K562 (cell line): Measurements from ENCODE around the gene METRN. TPM values are rescaled to one million over a fixed set of nuclear protein-coding genes. Genes with fewer than 3 reads are reported as not detected.
A peak's percentile ranks its signal among the peaks of the same experiment; 100 is the strongest.

Experiments
- CHD1 ChIP-seq: fragments of 200-600 bp; sonication (generic); IDR thresholded peaks from one replicate; pipeline ENCODE4 v1.6.1; 2012; ENCODE audit warnings: mild to moderate bottlenecking, moderate library complexity, low read length, inconsistent platforms
- CREB1 ChIP-seq, 2 experiments: sonication (generic) in 1 of 2; formaldehyde crosslinking in 1 of 2; IDR thresholded peaks; 2 replicates each; pipeline versions ENCODE4 v1.6.1 to v1.8.0; 2012 to 2022; ENCODE audit warnings: inconsistent platforms in 1 of 2, mild to moderate bottlenecking in 1 of 2, missing genetic modification reagents in 1 of 2, moderate library complexity in 1 of 2
- CREBBP ChIP-seq: IDR thresholded peaks from one replicate; pipeline ENCODE4 v1.6.1; 2012; ENCODE audit warnings: low read depth, mild to moderate bottlenecking, control low read depth, inconsistent platforms, low read length
- DMBX1 ChIP-seq: fragments of 250-450 bp; sonication (Bioruptor Pico); IDR thresholded peaks from 2 replicates; pipeline ENCODE4 v1.8.0; 2022; ENCODE audit warnings: inconsistent platforms, mild to moderate bottlenecking, moderate library complexity, borderline replicate concordance
- EGR1 ChIP-seq: fragments of 450-650 bp; conservative IDR thresholded peaks from 2 replicates; pipeline ENCODE4 v1.6.1; 2017; ENCODE audit warnings: mild to moderate bottlenecking
- ELF1 ChIP-seq: fragments of 200-800 bp; sonication (Bioruptor generic); IDR thresholded peaks from 2 replicates; pipeline ENCODE4 v1.6.1; 2016; ENCODE audit warnings: missing genetic modification characterization, missing compliant biosample characterization
- FUS ChIP-seq: fragments of 200-400 bp; formaldehyde crosslinking; optimal IDR thresholded peaks from 2 replicates; pipeline ENCODE3; 2017; ENCODE audit warnings: low read depth, low read length
- GATAD2A ChIP-seq: fragments of 450-650 bp; IDR thresholded peaks from 2 replicates; pipeline ENCODE4 v1.6.1; 2017
- HOMEZ ChIP-seq: fragments of 250-450 bp; sonication (Bioruptor Pico); IDR thresholded peaks from 2 replicates; pipeline ENCODE4 v1.4.0; 2020; ENCODE audit warnings: mild to moderate bottlenecking, moderate library complexity
- HOXB6 ChIP-seq: fragments of 250-450 bp; sonication (Bioruptor Pico); IDR thresholded peaks from 2 replicates; pipeline ENCODE4 v1.5.1; 2022; ENCODE audit warnings: mild to moderate bottlenecking, borderline replicate concordance
- IRF2 ChIP-seq: sonication (generic); formaldehyde crosslinking; IDR thresholded peaks from 2 replicates; pipeline ENCODE4 v1.8.1; 2022; ENCODE audit warnings: mild to moderate bottlenecking, missing genetic modification reagents
- MCM7 ChIP-seq, 2 experiments: fragments of 450-650 bp; IDR thresholded peaks; 2 replicates each; pipeline ENCODE4 v1.6.1; 2016 to 2018
- MXI1 ChIP-seq: IDR thresholded peaks from 2 replicates; pipeline ENCODE4 v1.6.1; 2011; ENCODE audit warnings: low read depth, mild to moderate bottlenecking, improper control_type of control experiment, low read length
- PKNOX1 ChIP-seq: fragments of 450-650 bp; IDR thresholded peaks from 2 replicates; pipeline ENCODE4 v1.6.1; 2016
- SMAD4 ChIP-seq: fragments of 250-450 bp; sonication (Bioruptor Pico); conservative IDR thresholded peaks from 2 replicates; pipeline ENCODE4 v1.8.0; 2021; ENCODE audit warnings: inconsistent platforms, mild to moderate bottlenecking, moderate library complexity
- TAL1 ChIP-seq: fragments of 450-650 bp; IDR thresholded peaks from 2 replicates; pipeline ENCODE4 v1.6.1; 2016; ENCODE audit warnings: mild to moderate bottlenecking
- TCF15 ChIP-seq: fragments of 250-450 bp; sonication (Bioruptor Pico); IDR thresholded peaks from 2 replicates; pipeline ENCODE4 v1.8.0; 2022; ENCODE audit warnings: moderate library complexity, mild to moderate bottlenecking, inconsistent platforms
- TGIF2 ChIP-seq: sonication (generic); formaldehyde crosslinking; IDR thresholded peaks from 2 replicates; pipeline ENCODE4 v1.8.1; 2022; ENCODE audit warnings: mild to moderate bottlenecking, missing genetic modification reagents, moderate library complexity
- ZBTB7A ChIP-seq: IDR thresholded peaks from 2 replicates; pipeline ENCODE4 v1.6.1; 2011; ENCODE audit warnings: low read depth, mild to moderate bottlenecking, low read length, moderate library complexity, borderline replicate concordance; ENCODE audit not compliant: control insufficient read depth
- ZNF655 ChIP-seq: fragments of 250-450 bp; sonication (Bioruptor Pico); IDR thresholded peaks from 2 replicates; pipeline ENCODE4 v1.5.0; 2021
- polyA plus RNA-seq, 8 experiments: library from polyadenylated mRNA; depleted of rRNA in 4 of 8; stranded (reverse) in 5 of 8; unstranded in 3 of 8; fragments of >200 nt; fragmentation: Nextera tagmentation in 2 of 8; fragmentation: Illumina TruSeq in 1 of 8; extraction: Ambion mirVana in 2 of 8; extraction: Trizol in 1 of 8; gene quantifications; 2 replicates each; pipeline versions ENCODE4 v1.2.1 to v1.2.3, GENCODE V29; 2011 to 2014; ENCODE audit warnings: inconsistent platforms in 1 of 8, missing spikeins in 1 of 8
- total RNA-seq, 7 experiments: library from RNA; depleted of rRNA in 6 of 7; stranded (reverse); fragments of >200 nt in 6 of 7; fragmentation: Illumina TruSeq in 2 of 7; extraction: Trizol in 2 of 7; gene quantifications; 2 replicates each; pipeline versions ENCODE4 v1.2.1 to v1.2.3, GENCODE V29; 2011 to 2021; ENCODE audit warnings: low replicate concordance in 1 of 7
- TF ChIP-seq, protein P1 (sequence below): fragments of 450-650 bp; formaldehyde crosslinking; IDR thresholded peaks from 2 replicates; pipeline ENCODE4 v1.4.0; 2020; ENCODE audit warnings: mild to moderate bottlenecking
- TF ChIP-seq, protein P2 (sequence below): fragments of 450-650 bp; IDR thresholded peaks from 2 replicates; pipeline ENCODE4 v1.7.0; 2016; ENCODE audit warnings: borderline replicate concordance

METRN gene
- total and polyA plus RNA-seq, 9 of the 15 experiments (the other 6 are each of a cell fraction or from before 2014, with no cell fraction given) = 0.20 to 89.8 (median 15.4) TPM

DNA sequence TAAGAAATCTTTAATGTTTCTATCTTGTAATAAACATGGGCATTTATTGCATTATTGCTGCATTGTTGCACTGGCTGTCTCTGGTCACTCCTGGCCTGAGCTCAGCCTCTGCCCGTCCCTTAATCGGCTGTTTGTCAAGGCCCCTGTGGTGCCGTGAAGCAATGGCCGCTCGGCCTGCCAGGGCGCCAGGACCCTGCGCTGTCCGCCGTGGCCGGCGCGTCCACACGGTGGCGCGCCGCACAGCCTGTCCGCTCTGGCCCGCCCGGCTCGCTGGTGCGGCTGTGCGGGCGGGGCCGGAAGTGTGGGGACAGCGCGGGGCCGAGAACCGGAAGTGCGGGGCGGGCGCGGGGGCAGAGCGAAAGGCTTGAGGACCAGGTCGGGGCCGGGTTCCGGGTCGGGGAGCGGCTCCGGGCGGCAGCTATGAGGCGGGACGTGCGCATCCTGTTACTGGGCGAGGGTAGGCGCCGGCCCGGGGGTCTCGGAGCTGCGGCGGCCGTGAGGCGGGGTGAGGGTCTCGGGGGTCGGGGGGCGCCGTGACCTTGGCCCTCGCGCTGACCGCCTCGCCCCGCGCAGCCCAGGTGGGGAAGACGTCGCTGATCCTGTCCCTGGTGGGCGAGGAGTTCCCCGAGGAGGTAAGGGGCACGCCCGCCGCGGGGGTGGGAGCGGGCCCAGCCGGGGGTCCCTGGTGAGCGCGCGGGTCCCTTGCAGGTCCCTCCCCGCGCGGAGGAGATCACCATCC lies 47.0 kb upstream of the METRN start, which contains the start of gene RHOT2 (continued):
- TF ChIP-seq TCF15 (no peak), ELF1 (tag) (peak; percentile 94), TGIF2 (CRISPR knock-in tag) (peak; percentile 45; the same call in 1 of the 2 replicates), FUS (peak; percentile 93), GATAD2A (no peak), MXI1 (no peak), CREBBP (no peak), ZBTB7A (peak; percentile 96; the same call in 1 of the 2 replicates), CHD1 (no peak), DMBX1 (CRISPR knock-in tag) (no peak), PKNOX1 (no peak), TAL1 (no peak), HOMEZ (CRISPR knock-in tag) (no peak), EGR1 (peak; percentile 80), HOXB6 (CRISPR knock-in tag) (no peak), SMAD4 (CRISPR knock-in tag) (peak; percentile 85), CREB1 (IDR thresholded peaks at IDR 0.05) (peak; percentile 62), CREB1 (CRISPR knock-in tag; IDR thresholded peaks at IDR 0.05) (peak; percentile 69; the same call in 1 of the 2 replicates), ZNF655 (CRISPR knock-in tag) (no peak), IRF2 (CRISPR knock-in tag) (no peak; the same call in 1 of the 2 replicates), MCM7 (IDR thresholded peaks at IDR 0.05) (no peak)
- TF ChIP-seq, protein P1, sequence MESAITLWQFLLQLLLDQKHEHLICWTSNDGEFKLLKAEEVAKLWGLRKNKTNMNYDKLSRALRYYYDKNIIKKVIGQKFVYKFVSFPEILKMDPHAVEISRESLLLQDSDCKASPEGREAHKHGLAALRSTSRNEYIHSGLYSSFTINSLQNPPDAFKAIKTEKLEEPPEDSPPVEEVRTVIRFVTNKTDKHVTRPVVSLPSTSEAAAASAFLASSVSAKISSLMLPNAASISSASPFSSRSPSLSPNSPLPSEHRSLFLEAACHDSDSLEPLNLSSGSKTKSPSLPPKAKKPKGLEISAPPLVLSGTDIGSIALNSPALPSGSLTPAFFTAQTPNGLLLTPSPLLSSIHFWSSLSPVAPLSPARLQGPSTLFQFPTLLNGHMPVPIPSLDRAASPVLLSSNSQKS (CRISPR knock-in tag) = no peak
- TF ChIP-seq, protein P2, sequence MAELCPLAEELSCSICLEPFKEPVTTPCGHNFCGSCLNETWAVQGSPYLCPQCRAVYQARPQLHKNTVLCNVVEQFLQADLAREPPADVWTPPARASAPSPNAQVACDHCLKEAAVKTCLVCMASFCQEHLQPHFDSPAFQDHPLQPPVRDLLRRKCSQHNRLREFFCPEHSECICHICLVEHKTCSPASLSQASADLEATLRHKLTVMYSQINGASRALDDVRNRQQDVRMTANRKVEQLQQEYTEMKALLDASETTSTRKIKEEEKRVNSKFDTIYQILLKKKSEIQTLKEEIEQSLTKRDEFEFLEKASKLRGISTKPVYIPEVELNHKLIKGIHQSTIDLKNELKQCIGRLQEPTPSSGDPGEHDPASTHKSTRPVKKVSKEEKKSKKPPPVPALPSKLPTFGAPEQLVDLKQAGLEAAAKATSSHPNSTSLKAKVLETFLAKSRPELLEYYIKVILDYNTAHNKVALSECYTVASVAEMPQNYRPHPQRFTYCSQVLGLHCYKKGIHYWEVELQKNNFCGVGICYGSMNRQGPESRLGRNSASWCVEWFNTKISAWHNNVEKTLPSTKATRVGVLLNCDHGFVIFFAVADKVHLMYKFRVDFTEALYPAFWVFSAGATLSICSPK = no peak
